NCI-H1417 treated with DMSO at 0.1 percent for 48 hours (cell line): ENCODE measurements around the gene DNTT.

ENCODE experiments used
- DNase-seq: peaks from one replicate; lab custom pipeline; 2025; lab: John Stamatoyannopoulos, UW

Gene DNTT

GRCh38 chr10:96379758-96380157 lies 75.5 kb downstream of the DNTT start:
- DNase-seq: no peak

DNA sequence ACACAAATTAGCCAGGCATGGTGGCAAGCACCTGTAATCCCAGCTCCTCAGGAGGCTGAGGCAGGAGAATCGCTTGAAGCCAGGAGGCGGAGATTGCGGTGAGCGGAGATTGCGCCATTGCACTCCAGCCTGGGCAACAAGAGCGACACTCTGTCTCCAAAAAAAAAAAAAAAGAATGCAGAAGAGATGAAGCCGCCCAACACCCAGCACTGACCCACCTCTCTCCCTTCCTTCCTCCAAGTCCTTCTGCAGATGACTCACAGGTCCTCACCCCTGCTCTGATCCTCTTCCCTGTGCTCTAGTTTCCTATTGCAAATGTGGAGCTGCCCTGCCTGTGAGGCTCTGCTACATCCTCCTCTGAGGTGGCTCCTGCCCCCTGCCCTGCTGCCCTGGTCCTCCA lies 76.6 kb downstream of the DNTT start:
- DNase-seq: no peak

DNA sequence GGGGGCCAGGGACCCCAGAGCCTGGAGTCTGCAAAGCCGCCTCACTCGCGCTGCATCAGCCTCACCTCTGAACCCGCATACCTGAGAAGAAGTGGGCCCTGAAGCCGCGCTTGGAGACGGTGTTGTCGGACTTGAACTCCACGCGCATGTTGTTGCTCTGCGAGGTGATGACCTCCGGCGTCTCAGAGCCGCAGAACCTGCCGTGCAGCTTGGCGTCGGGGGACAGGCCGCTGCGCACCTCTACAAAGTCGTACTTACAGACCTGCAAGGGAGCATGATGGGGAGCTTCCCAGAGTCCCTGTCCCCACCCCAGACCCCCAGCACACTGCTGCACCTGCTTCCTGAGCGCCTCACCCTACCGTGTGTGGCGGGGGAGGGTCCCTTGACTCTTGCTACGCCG lies 80.3 kb downstream of the DNTT start:
- no peak for DNase-seq

DNA sequence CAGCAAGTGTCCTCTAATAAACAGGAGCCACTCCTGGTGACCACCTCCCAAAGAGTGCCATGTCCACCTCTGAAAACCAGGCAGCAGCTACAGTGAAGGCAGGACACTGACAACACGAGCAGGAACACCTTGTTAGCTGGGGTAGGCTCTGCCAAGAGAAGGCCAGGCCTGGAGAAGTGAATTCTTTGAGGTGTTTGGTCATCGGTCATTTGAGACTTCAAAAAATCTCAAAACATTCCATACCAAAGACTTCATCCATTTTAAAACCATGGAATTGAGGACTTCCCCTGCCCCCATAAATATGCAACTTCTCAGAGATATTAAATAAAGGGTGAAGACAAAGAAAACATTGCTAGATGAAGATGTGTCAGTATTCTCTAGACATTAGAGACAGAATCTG lies 82.9 kb downstream of the DNTT start:
- no peak for DNase-seq

DNA sequence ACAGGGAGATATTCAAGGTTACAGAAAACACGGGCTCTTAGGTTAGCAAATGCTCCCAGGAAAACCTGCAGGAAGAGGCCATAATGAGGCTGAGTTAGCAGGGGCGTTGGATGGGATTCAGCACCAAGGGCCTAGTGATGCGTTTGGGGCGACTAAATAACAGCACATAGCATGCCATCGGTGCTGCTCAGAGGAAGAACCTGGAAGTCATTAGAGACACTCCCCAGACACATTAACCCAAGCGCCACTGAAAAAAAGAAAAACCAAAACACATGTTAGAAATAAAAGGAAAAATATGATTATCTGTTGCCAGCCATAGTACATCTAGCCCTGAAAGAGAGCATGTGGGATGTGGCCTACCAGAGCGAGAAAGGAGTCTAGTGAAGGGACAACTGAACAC lies 83.4 kb downstream of the DNTT start:
- DNase-seq: no peak
